Uterus (tissue), 4 donors: ENCODE results near the gene STX1B. TPM values are rescaled to one million over a fixed set of nuclear protein-coding genes. Genes with fewer than 3 reads are reported as not detected.
A peak's percentile ranks its signal among the peaks of the same experiment; 100 is the strongest.

ENCODE experiments used
- DNase-seq, 2 donors: peaks; one replicate each; pipeline ENCODE4 v3.0.0-alpha.2; 2019 to 2020
- H3K27ac ChIP-seq, 2 donors: fragments of 200-600 bp; sonication (generic); 1 replicate in 1 of 2; 2 replicates in 1 of 2; pipeline ENCODE4 v1.5.1; 2016 to 2018
- H3K27me3 ChIP-seq, 2 donors: fragments of 200-600 bp; sonication (generic); one replicate each; pipeline ENCODE4 v1.5.1; 2018 to 2019; ENCODE audit warnings: control low read depth in 1 of 2
- H3K36me3 ChIP-seq, 2 donors: fragments of 200-600 bp; sonication (generic); one replicate each; pipeline ENCODE4 v1.5.1; 2019; ENCODE audit warnings: control low read depth in 1 of 2
- H3K4me1 ChIP-seq, 2 donors: fragments of 200-600 bp; sonication (generic); one replicate each; pipeline ENCODE4 v1.5.1; 2018 to 2019; ENCODE audit warnings: control low read depth in 1 of 2
- H3K4me3 ChIP-seq, 2 donors: fragments of 200-600 bp; sonication (generic); 1 replicate in 1 of 2; 2 replicates in 1 of 2; pipeline ENCODE4 v1.5.1; 2018 to 2019; ENCODE audit warnings: mild to moderate bottlenecking in 1 of 2
- H3K9me3 ChIP-seq, 2 donors: fragments of 200-600 bp; sonication (generic); one replicate each; pipeline ENCODE4 v1.5.1; 2019; ENCODE audit warnings: control low read depth in 1 of 2
- POLR2A ChIP-seq, 2 donors: fragments of 450-650 bp; IDR thresholded peaks; one replicate each; pipeline ENCODE4 v1.6.1; 2016; ENCODE audit warnings: antibody characterized with exemption in 2 of 2, mild to moderate bottlenecking in 1 of 2, moderate library complexity in 1 of 2
- intact Hi-C: fragments of 100-400 bp; cut with DNase I; formaldehyde crosslinking; loops from one replicate; pipeline ENCODE4 v1.15.1; 2023; ENCODE audit warnings: low total_unique reads
- total RNA-seq, 4 donors: library from RNA; depleted of rRNA in 3 of 4; stranded (reverse); fragments of >200 nt in 3 of 4; gene quantifications; one replicate each; pipeline versions ENCODE4 v1.1.0 to v1.2.4, GENCODE V29; 2014 to 2023
- TF ChIP-seq, protein P1 (sequence below), 4 experiments: fragments of 200-600 bp in 2 of 4; fragments of 450-650 bp in 2 of 4; sonication (generic) in 2 of 4; IDR thresholded peaks; one replicate each; pipeline ENCODE4 v1.5.1; 2016 to 2019; ENCODE audit warnings: antibody characterized with exemption in 4 of 4, mild to moderate bottlenecking in 2 of 4, moderate library complexity in 1 of 4
- donor health status: DM: yes; HTN: yes; CAD: no.

STX1B gene
- total RNA-seq, 4 donors from 2014 or later, result 0.88 to 2.6 (median 2.5) TPM

DNA sequence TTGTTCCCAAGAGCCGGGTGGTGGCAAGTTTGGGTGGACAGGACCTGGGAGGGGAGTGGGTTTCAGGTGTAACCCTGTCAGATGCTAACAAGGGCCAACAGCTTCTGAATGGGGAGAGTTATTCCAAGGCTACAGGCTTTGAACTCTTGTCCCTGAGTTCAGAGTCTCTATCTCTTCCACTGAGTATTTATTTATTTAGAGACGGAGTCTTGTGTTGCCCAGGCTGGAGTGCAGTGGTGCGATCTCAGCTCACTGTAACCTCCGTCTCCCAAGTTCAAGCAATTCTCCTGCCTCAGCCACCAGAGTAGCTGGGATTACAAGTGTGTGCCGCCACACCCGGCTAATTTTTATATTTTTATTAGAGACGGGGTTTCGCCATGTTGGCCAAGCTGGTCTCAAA is 55.4 kb downstream of the STX1B start:
- no peak for DNase-seq
- Histone ChIP-seq H3K27ac (no peak overlapping the region), H3K4me1 (peaks cover 5 to 26% of the 10 kb centered on the region in 2 donors), H3K9me3 (no peaks in the 10 kb centered on the region), H3K27me3 (no peaks in the 10 kb centered on the region), H3K36me3 (no peaks in the 10 kb centered on the region), H3K4me3 (no peak overlapping the region)
- intact Hi-C loops, result no loop called here
- TF ChIP-seq POLR2A (IDR thresholded peaks at IDR 0.05), result no peak
- TF ChIP-seq, protein P1, sequence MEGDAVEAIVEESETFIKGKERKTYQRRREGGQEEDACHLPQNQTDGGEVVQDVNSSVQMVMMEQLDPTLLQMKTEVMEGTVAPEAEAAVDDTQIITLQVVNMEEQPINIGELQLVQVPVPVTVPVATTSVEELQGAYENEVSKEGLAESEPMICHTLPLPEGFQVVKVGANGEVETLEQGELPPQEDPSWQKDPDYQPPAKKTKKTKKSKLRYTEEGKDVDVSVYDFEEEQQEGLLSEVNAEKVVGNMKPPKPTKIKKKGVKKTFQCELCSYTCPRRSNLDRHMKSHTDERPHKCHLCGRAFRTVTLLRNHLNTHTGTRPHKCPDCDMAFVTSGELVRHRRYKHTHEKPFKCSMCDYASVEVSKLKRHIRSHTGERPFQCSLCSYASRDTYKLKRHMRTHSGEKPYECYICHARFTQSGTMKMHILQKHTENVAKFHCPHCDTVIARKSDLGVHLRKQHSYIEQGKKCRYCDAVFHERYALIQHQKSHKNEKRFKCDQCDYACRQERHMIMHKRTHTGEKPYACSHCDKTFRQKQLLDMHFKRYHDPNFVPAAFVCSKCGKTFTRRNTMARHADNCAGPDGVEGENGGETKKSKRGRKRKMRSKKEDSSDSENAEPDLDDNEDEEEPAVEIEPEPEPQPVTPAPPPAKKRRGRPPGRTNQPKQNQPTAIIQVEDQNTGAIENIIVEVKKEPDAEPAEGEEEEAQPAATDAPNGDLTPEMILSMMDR (IDR thresholded peaks at IDR 0.05), result no peak

DNA sequence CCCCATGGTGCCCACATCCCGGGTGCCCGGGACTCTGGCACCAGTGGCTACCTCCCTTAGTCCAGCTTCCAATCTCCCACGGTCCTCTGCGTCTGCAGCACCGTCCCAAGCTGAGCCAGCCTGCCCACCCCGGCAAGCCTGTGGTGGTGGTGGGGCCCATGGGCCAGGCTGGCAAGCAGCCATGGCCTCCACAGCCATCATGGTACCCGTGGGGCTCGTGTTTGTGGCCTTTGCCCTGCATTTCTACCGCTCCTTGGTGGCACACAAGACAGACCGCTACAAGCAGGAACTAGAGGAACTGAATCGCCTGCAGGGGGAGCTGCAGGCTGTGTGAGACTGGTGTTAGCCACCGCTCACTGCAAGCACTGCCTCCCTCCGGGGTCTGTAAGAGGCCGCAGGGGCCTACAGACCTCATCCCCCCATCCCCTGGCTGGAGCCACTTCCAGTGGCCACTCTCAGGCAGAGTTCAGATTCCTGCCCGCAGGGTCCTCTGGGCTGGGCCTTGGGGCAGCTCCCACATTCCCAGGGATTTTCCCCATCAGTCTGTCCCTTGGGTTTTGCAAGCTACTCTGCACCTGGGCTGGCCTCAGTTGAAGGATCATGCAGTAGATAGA is 56.8 kb downstream of the STX1B start:
- intact Hi-C loops, result no loop called here
- Histone ChIP-seq H3K27me3 (no peaks in the 10 kb centered on the region), H3K4me3 (no peak overlapping the region), H3K27ac (peak overlapping the region in 1 of 2 donors; percentile 15), H3K9me3 (no peaks in the 10 kb centered on the region), H3K4me1 (peaks cover 0 to 17% of the 10 kb centered on the region in 2 donors), H3K36me3 (no peaks in the 10 kb centered on the region)
- TF ChIP-seq, protein P1 (IDR thresholded peaks at IDR 0.05), result peak; percentile 37 to 55 (median 44)
- no peak for TF ChIP-seq POLR2A (IDR thresholded peaks at IDR 0.05)
- peak; percentile 52 to 54 for DNase-seq

DNA sequence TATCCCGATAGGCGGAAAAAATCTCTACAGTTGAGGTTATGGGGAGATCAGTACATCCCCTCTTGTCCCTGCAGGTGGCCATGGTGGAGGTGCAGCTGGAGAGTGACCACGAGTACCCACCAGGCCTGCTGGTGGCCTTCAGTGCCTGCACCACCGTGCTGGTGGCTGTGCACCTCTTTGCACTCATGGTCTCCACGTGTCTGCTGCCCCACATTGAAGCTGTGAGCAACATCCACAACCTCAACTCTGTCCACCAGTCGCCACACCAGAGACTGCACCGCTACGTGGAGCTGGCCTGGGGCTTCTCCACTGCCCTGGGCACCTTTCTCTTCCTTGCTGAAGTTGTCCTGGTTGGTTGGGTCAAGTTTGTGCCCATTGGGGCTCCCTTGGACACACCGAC is 57.3 kb downstream of the STX1B start:
- H3K27ac ChIP-seq, result no peak overlapping the region
- DNase-seq, result no peak
- no peaks in the 10 kb centered on the region for H3K27me3 ChIP-seq
- no peaks in the 10 kb centered on the region for H3K36me3 ChIP-seq
- no peak overlapping the region for H3K4me3 ChIP-seq
- H3K4me1 ChIP-seq, result peaks cover 0 to 15% of the 10 kb centered on the region in 2 donors
- TF ChIP-seq, protein P1 (IDR thresholded peaks at IDR 0.05), result no peak
- no peak for TF ChIP-seq POLR2A (IDR thresholded peaks at IDR 0.05)
- intact Hi-C loops, result no loop called here
- no peaks in the 10 kb centered on the region for H3K9me3 ChIP-seq

DNA sequence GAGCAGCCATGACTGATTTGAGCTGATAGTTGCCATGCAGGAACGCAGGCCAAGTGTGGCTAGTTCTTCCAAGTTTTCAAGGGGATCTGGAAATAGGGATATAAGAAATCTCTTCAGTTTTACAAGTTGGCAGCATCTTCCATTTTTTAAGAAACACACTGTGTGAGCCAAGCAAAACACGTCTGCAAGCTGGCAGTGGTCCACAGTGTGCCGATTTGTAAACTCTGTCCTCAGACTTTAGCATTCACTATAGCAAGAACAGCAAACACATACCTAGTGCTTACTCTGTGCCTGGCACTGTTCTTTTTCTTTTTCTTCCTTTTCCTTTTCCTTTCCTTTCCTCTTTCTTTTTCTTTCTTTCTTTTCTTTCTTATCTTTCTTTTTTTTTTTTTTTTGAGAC is 58.7 kb downstream of the STX1B start:
- TF ChIP-seq, protein P1 (IDR thresholded peaks at IDR 0.05), result no peak
- TF ChIP-seq POLR2A (IDR thresholded peaks at IDR 0.05), result no peak
- Histone ChIP-seq H3K4me3 (no peak overlapping the region), H3K27ac (peak overlapping the region; percentile 86 to 87), H3K36me3 (no peaks in the 10 kb centered on the region), H3K4me1 (peaks cover 0 to 13% of the 10 kb centered on the region in 2 donors), H3K9me3 (no peaks in the 10 kb centered on the region), H3K27me3 (no peaks in the 10 kb centered on the region)
- peak; percentile 78 to 79 for DNase-seq
- intact Hi-C loops, result no loop called here

DNA sequence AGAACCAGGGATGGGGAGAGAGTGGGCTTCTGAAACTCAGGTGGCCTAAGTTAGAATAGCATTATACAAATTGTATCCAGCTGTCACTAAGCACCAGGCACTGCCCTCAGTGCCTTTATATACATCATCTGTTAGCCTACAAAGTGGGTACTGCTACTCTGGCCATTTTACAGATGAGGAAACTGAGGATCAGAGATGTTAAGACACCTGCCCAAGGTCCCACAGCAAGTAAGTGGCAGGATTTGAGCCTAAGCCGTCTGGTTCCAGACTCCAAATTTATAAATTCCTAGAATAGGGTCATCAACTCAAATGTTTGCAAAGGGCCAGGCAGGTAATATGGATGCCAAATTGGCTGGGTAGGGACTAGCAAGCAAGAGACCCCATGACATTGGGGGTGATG is 59.2 kb downstream of the STX1B start:
- H3K4me1 ChIP-seq, result peaks cover 0 to 11% of the 10 kb centered on the region in 2 donors
- no peaks in the 10 kb centered on the region for H3K27me3 ChIP-seq
- H3K27ac ChIP-seq, result peak overlapping the region; percentile 86 to 87
- DNase-seq, result no peak
- no peak overlapping the region for H3K4me3 ChIP-seq
- no peaks in the 10 kb centered on the region for H3K9me3 ChIP-seq
- intact Hi-C loops, result no loop called here
- no peaks in the 10 kb centered on the region for H3K36me3 ChIP-seq
- TF ChIP-seq, protein P1 (IDR thresholded peaks at IDR 0.05), result no peak
- TF ChIP-seq POLR2A (IDR thresholded peaks at IDR 0.05), result no peak
